ENCODE results near the gene ASTN2.

DNA sequence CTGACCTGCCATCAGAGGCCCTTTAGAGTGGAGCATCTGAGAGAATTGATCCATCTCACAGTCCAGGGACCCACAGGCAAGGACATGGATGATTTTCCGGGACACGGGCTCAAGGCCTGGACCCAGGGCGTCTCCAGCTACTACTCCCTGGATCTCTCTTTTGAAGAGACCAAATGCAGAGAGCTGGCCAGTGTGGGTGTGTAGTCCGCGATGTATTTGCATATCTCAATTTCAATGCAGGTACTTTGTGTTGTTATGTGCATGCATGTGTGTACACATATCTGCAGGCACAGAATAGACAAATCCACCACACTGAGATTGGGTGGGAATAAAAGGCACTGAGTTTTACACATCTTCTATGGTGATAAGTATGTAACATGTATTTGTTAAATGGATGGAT, 30.8 kb upstream of the ASTN2 start:
- no peak for TF ChIP-seq POLR2AphosphoS5 (IDR thresholded peaks at IDR 0.05; ENCODE audit: low read depth, low read length)
- no peak for TF ChIP-seq TAF1 (IDR thresholded peaks at IDR 0.05; ENCODE audit: borderline replicate concordance, insufficient read depth, low read length)
- TF ChIP-seq REST (IDR thresholded peaks at IDR 0.05; ENCODE audit: insufficient read depth in 1 of 2, low read depth in 2 of 2, low read length in 2 of 2) = no peak
- TF ChIP-seq SIN3A (IDR thresholded peaks at IDR 0.05; ENCODE audit: borderline replicate concordance, insufficient read depth, low read length) = no peak
- TF ChIP-seq FOXP2 (optimal IDR thresholded peaks at IDR 0.05; ENCODE audit: borderline replicate concordance, extremely low read depth, extremely low read length, insufficient read depth) = no peak

Data from PFSK-1 (cell line).